Upper lobe of left lung (tissue), 4 donors: Measurements from ENCODE around the gene CCDC121.

Experiments used
- CTCF ChIP-seq, 6 experiments: fragments of 450-650 bp in 4 of 6; fragments of 200-600 bp in 2 of 6; sonication (generic) in 2 of 6; IDR thresholded peaks; one replicate each; pipeline ENCODE4 v1.5.1; 2016 to 2019; ENCODE audit warnings: antibody characterized with exemption in 6 of 6
- POLR2A ChIP-seq, 4 donors: fragments of 450-650 bp; IDR thresholded peaks; one replicate each; pipeline ENCODE4 v1.5.1; 2016 to 2017; ENCODE audit warnings: antibody characterized with exemption in 4 of 4, mild to moderate bottlenecking in 2 of 4
- POLR2AphosphoS5 ChIP-seq, 2 donors: sonication (generic); formaldehyde crosslinking; IDR thresholded peaks; one replicate each; pipeline ENCODE4 v1.5.1; 2017; ENCODE audit warnings: antibody characterized with exemption in 2 of 2

GRCh38 chr2:27652790-27653189 is 24.0 kb upstream of the CCDC121 start:
- TF ChIP-seq CTCF (IDR thresholded peaks at IDR 0.05) (no peak), POLR2A (IDR thresholded peaks at IDR 0.05) (no peak), POLR2AphosphoS5 (IDR thresholded peaks at IDR 0.05) (no peak)
